ENCODE results near the gene OR51B6.
A peak's percentile ranks its signal among the peaks of the same experiment; 100 is the strongest.
"Not testable (repeated sequence)": the region's sequence is repeated elsewhere in the genome, so short reads cannot be mapped to it uniquely, and the experiment has no call there.

OR51B6 gene

GRCh38 chr11:5366365-5366764, 15.1 kb downstream of the OR51B6 start:
- not testable (repeated sequence) for DNase-seq (ENCODE audit: low spot score)

GRCh38 chr11:5366856-5367255, 15.5 kb downstream of the OR51B6 start:
- no peak for DNase-seq (ENCODE audit: low spot score)

GRCh38 chr11:5367448-5368074, 16.3 kb downstream of the OR51B6 start:
- DNase-seq (ENCODE audit: low spot score), result no peak

- DNase-seq (ENCODE audit: low spot score), result no peak
Measured at GRCh38 chr11:5368502-5369043, 17.3 kb downstream of the OR51B6 start.

GRCh38 chr11:5369789-5370188, 18.5 kb downstream of the OR51B6 start:
- DNase-seq (ENCODE audit: low spot score), result no peak

- peak; percentile 10 for DNase-seq (ENCODE audit: low spot score)
Measured at GRCh38 chr11:5380740-5381342, 29.5 kb downstream of the OR51B6 start.

GRCh38 chr11:5383576-5383975, 32.3 kb downstream of the OR51B6 start, which contains the start of gene OR51M1:
TSS of gene OR51M1 (plus strand) at chr11:5383812. CDS start at chr11:5389399, 5,587 bp downstream.
- no peak for DNase-seq (ENCODE audit: low spot score)

- DNase-seq (ENCODE audit: low spot score), result no peak
Measured at GRCh38 chr11:5384335-5384734, 33.0 kb downstream of the OR51B6 start.

- no peak for DNase-seq (ENCODE audit: low spot score)
Measured at GRCh38 chr11:5390210-5390609, 38.9 kb downstream of the OR51B6 start.

GRCh38 chr11:5394091-5394490, 42.8 kb downstream of the OR51B6 start:
- no peak for DNase-seq (ENCODE audit: low spot score)

- no peak for DNase-seq (ENCODE audit: low spot score)
Measured at GRCh38 chr11:5398936-5399335, 47.6 kb downstream of the OR51B6 start.
